Transverse colon (tissue), 4 donors: ENCODE data around the gene OBP2B. TPM values are rescaled to one million over a fixed set of nuclear protein-coding genes. Genes with fewer than 3 reads are reported as not detected.

Source experiments
- DNase-seq: peaks from one replicate; pipeline ENCODE4 v3.0.0-alpha.2; 2019
- H3K27ac ChIP-seq, 4 donors: fragments of 200-600 bp; sonication (generic); 2 replicates each; pipeline ENCODE4 v1.5.1; 2016 to 2018; ENCODE audit warnings: inconsistent platforms in 4 of 4
- H3K27me3 ChIP-seq: fragments of 200-600 bp; sonication (generic); 2 replicates; pipeline ENCODE4 v1.5.1; 2017; ENCODE audit warnings: inconsistent platforms
- H3K36me3 ChIP-seq, 4 donors: fragments of 200-600 bp; sonication (generic); 2 replicates each; pipeline ENCODE4 v1.5.1; 2017 to 2019; ENCODE audit warnings: inconsistent platforms in 4 of 4
- H3K4me1 ChIP-seq, 4 donors: fragments of 200-600 bp; sonication (generic); 2 replicates each; pipeline ENCODE4 v1.5.1; 2017 to 2020; ENCODE audit warnings: inconsistent platforms in 4 of 4
- H3K4me3 ChIP-seq, 4 donors: fragments of 200-600 bp; sonication (generic); 1 replicate in 1 of 4; 2 replicates in 3 of 4; pipeline versions ENCODE4 v1.5.1 to v1.6.1; 2017 to 2019; ENCODE audit warnings: inconsistent platforms in 4 of 4
- H3K9me3 ChIP-seq, 2 donors: fragments of 200-600 bp; sonication (generic); 2 replicates each; pipeline ENCODE4 v1.5.1; 2017 to 2019; ENCODE audit warnings: inconsistent platforms in 2 of 2
- CTCF ChIP-seq, 5 experiments: fragments of 200-600 bp in 3 of 5; fragments of 450-650 bp in 2 of 5; sonication (generic) in 3 of 5; IDR thresholded peaks; 1 replicate in 2 of 5; 2 replicates in 3 of 5; pipeline ENCODE4 v1.5.1; 2016 to 2017; ENCODE audit warnings: antibody characterized with exemption in 5 of 5, inconsistent platforms in 3 of 5, mild to moderate bottlenecking in 2 of 5, moderate library complexity in 1 of 5
- EP300 ChIP-seq: sonication (generic); formaldehyde crosslinking; IDR thresholded peaks from one replicate; pipeline ENCODE4 v1.6.1; 2017; ENCODE audit warnings: antibody characterized with exemption, low read depth
- POLR2A ChIP-seq: fragments of 450-650 bp; IDR thresholded peaks from one replicate; pipeline ENCODE4 v1.6.1; 2016; ENCODE audit warnings: antibody characterized with exemption, mild to moderate bottlenecking, moderate library complexity
- POLR2AphosphoS5 ChIP-seq, 3 donors: sonication (generic); formaldehyde crosslinking; IDR thresholded peaks; one replicate each; pipeline ENCODE4 v1.6.1; 2016; ENCODE audit warnings: antibody characterized with exemption in 3 of 3
- WGBS, 2 donors: methylation state at CpG; one replicate each; pipeline ENCODE4 v1.1.5; 2018; ENCODE audit warnings: low coverage in 1 of 2; 5-methylcytosine and 5-hydroxymethylcytosine counted together
- in situ Hi-C, 4 donors: fragments of 200-750 bp; cut with MboI; loops; one replicate each; pipeline versions ENCODE4 v1.15.0 to v1.15.1; 2017; ENCODE audit warnings: low sequenced_read_pairs in 3 of 4, low pct_ligation_motif_present in 1 of 4, low pct_unique_long_range_greater_than_20kb in 1 of 4
- intact Hi-C: fragments of 100-400 bp; cut with DNase I; formaldehyde crosslinking; loops from one replicate; pipeline ENCODE4 v1.15.1; 2023; ENCODE audit warnings: low total_unique reads
- total RNA-seq, 4 donors: library from RNA; depleted of rRNA; stranded (reverse); fragments of >200 nt; gene quantifications; one replicate each; pipeline ENCODE4 v1.1.0, GENCODE V29; 2016

The OBP2B gene
- total RNA-seq, 4 donors from 2014 or later: not detected

DNA sequence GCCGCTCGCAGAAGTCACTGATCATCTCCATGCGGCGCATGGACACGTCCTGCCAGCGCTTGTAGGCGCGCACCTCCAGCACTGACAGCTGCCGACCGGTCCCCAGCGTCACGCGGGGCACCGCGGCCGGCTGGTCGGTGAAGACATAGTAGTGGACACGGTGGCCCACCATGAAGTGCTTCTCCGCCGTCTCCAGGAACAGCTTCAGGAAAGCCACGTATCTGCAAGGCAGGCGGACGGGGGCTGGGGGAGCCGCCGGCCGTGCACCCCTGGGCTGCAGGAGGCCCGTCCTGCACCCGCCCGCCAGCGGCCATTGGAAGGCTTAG is 47.0 kb upstream of the OBP2B start:
- TF ChIP-seq POLR2AphosphoS5 (IDR thresholded peaks at IDR 0.05) (no peak), POLR2A (no peak), CTCF (IDR thresholded peaks at IDR 0.05) (no peak), EP300 (no peak)
- Histone ChIP-seq H3K27me3 (no peaks in the 10 kb centered on the region), H3K9me3 (no peaks in the 10 kb centered on the region), H3K4me1 (peaks cover 4 to 30% (median 22%) of the 10 kb centered on the region in 4 donors), H3K27ac (no peak overlapping the region), H3K4me3 (no peak overlapping the region), H3K36me3 (no peaks in the 10 kb centered on the region)
- DNase-seq: no peak
- 93% methylated on average over 30 of the region's 30 CpGs; no CpG with 5 or more reads in 1 of the 2 donors for WGBS, 2 donors
- intact Hi-C loops: no loop called here
- in situ Hi-C loops: no loop called here

- Histone ChIP-seq H3K9me3 (no peaks in the 10 kb centered on the region), H3K27me3 (no peaks in the 10 kb centered on the region), H3K4me3 (no peak overlapping the region), H3K36me3 (no peaks in the 10 kb centered on the region), H3K4me1 (peaks cover 6 to 36% (median 26%) of the 10 kb centered on the region in 4 donors), H3K27ac (no peak overlapping the region)
- no peak for DNase-seq
- WGBS, 2 donors: 80 to 90% methylated on average over 3 to 42 of the region's 42 CpGs
- intact Hi-C loops: no loop called here
- TF ChIP-seq EP300 (no peak), POLR2A (no peak), CTCF (IDR thresholded peaks at IDR 0.05) (no peak), POLR2AphosphoS5 (IDR thresholded peaks at IDR 0.05) (no peak)
- in situ Hi-C loops: no loop called here
Observed at GRCh38 chr9:133255371-133256135, 46.5 kb upstream of the OBP2B start.

DNA sequence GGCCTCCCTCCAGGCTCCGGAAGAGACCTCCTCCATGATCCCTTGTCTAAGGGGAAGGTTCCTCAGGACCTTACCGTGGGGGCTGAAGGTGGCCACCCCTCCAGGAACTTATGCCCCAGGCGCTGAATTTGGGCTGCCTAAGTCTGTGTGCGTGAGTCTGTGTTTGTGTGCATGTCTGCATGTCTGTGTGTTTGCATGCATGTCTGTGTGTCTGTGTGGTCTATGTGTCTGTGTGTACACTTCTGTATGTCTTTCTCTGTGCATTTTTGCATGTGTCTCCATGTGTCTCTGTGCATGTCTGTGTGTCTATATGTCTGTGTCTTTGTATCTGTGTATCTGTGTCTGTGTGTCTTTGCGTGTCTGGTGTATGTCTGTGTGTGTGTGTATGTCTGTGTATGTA is 45.4 kb upstream of the OBP2B start:
- Histone ChIP-seq H3K27ac (peak overlapping the region; percentile 87 to 92 (median 88)), H3K36me3 (no peaks in the 10 kb centered on the region), H3K4me1 (peaks cover 6 to 46% (median 30%) of the 10 kb centered on the region in 4 donors), H3K27me3 (no peaks in the 10 kb centered on the region), H3K9me3 (no peaks in the 10 kb centered on the region), H3K4me3 (no peak overlapping the region)
- in situ Hi-C loops: no loop called here
- DNase-seq: no peak
- TF ChIP-seq CTCF (IDR thresholded peaks at IDR 0.05): no peak
- TF ChIP-seq POLR2A: no peak
- TF ChIP-seq EP300: no peak
- TF ChIP-seq POLR2AphosphoS5 (IDR thresholded peaks at IDR 0.05): no peak
- WGBS, 2 donors: 70 to 77% methylated on average over 2 to 5 of the region's 5 CpGs
- intact Hi-C loops: no loop called here

DNA sequence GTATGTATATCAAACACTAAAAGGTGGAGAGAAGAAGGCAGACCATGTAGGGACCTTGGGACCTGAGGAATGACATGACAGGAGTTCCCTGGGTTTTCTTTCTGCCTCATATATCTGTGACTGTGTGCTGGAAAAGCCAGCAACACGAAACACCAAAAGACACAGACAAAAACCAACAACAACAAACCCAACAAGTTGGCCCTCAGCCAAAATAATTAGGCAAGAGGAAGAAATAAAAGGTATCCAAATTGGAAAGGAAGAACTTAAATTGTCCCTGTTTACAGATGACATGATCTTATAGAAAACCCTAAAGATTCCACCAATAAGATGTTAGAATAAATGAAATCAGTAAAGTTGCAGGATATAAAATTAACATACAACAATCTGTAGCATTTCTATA is 44.2 kb upstream of the OBP2B start:
- intact Hi-C loops: no loop called here
- H3K4me1 ChIP-seq: peaks cover 6 to 46% (median 30%) of the 10 kb centered on the region in 4 donors
- 21 to 40% methylated on average over 1 of the region's 1 CpG for WGBS, 2 donors
- H3K36me3 ChIP-seq: no peaks in the 10 kb centered on the region
- no peaks in the 10 kb centered on the region for H3K27me3 ChIP-seq
- no peak for TF ChIP-seq POLR2AphosphoS5 (IDR thresholded peaks at IDR 0.05)
- no peak for TF ChIP-seq EP300
- no peak for TF ChIP-seq POLR2A
- no peak for TF ChIP-seq CTCF (IDR thresholded peaks at IDR 0.05)
- in situ Hi-C loops: no loop called here
- DNase-seq: no peak
- H3K9me3 ChIP-seq: no peaks in the 10 kb centered on the region
- no peak overlapping the region for H3K4me3 ChIP-seq
- peak overlapping the region; percentile 87 to 92 (median 88) for H3K27ac ChIP-seq
